NOMO-1 treated with DMSO at 0.1 percent for 48 hours (cell line): ENCODE measurements around the gene CARD10.
A peak's percentile ranks its signal among the peaks of the same experiment; 100 is the strongest.
"Not testable (repeated sequence)": the region's sequence is repeated elsewhere in the genome, so short reads cannot be mapped to it uniquely, and the experiment has no call there.

Experiments
- DNase-seq: peaks from one replicate; lab custom pipeline; 2025; ENCODE audit not compliant: unreplicated experiment; lab: John Stamatoyannopoulos, UW

CARD10 gene

DNA sequence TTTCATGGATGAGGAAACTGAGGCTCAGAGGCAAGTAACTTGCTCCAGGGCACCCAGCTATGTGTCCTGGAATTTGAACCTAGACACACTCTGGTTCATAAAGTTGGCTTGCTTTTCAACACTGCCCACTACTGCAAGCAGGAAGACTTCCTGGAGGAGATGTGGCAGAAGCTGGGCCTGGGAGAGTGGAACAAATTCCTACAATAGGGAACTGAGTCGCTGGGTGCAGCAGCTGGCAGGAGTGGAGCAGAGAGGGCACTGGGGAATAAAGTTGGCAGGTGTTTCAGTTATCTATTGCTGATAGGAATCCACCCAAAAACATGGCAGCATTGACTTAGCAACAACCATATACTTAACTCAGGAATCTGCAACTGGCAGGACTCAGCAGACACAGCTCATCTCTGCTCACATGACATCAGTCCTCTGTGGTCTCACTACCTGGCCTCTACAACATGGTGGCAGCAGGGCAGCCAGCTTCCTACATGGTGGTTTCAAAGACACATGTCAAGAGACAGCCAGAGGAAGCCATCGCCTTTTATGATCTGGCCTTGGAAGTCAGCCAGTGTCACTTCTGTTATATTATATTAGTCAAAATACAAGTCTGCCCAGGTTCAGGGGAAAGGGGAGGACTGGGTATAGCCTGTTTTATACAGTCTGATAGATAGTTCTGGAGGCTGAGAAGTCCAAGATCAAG lies 10.6 kb upstream of the CARD10 start:
- peak; percentile 44 for DNase-seq

DNA sequence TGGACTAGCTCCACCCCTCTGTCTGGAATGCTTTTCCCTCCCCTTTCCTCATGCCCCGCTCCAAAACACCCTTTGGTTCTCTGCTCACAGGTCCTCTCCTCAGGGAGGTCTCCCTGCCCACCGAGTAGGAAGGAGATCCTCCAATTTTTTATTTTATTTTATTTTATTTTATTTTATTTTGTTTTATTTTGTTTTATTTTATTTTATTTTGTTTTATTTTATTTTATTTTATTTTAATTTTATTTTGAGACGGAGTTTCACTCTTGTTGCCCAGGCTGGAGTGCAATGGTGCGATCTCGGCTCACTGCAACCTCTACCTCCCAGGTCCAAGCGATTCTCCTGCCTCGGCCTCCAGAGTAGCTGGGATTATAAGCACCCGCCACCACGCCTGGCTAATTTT lies 8.7 kb upstream of the CARD10 start:
- DNase-seq, result not testable (repeated sequence)

DNA sequence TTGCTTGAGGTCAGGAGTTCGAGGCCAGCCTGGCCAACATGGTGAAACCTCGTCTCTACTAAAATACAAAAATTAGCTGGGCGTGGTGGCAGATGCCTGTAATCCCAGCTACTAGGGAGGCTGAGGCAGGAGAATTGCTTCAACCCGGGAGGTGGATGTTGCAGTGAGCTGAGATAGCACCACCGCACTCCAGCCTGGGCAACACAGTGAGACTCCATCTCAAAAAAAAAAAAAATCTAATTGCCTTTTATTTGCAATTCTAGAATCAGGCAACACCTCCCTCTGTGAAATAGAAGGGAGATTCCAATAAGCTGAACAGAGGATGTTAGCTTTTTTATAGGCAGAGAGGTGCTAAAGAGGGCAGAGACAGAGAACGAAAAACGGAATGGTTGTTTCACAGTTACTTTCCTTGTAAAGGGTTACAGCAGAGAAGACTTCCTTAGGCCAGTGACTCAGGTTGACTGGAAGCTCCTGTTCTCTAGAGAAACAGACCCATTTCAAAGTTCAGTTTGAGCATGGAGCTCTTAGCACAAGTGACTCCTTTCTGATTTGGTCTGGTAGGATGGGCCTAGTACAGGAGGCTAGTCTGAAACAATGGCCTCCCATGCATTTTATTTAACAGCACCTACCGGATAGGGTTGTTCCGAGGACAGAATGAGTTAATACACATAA lies 8.0 kb upstream of the CARD10 start:
- not testable (repeated sequence) for DNase-seq

DNA sequence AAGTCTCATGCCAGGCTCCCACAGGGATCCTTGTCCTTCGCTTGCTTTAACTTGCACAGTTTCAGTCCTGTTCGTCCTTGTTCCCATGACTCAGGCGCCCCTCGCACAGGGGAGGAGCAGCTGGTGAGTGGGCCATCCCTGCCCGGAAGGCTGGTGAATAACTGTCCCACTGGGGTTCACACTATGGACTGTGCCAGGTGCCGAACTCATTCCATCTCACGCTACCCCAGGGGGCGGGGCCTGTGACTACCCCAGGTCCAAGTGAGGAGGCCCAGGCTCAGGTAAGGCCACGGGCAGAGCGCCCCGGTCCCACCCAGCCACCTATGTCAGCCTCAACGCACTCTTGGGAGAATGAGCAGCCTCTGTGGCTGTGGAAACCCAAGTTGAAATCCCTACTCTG lies 7.2 kb upstream of the CARD10 start:
- DNase-seq, result no peak

DNA sequence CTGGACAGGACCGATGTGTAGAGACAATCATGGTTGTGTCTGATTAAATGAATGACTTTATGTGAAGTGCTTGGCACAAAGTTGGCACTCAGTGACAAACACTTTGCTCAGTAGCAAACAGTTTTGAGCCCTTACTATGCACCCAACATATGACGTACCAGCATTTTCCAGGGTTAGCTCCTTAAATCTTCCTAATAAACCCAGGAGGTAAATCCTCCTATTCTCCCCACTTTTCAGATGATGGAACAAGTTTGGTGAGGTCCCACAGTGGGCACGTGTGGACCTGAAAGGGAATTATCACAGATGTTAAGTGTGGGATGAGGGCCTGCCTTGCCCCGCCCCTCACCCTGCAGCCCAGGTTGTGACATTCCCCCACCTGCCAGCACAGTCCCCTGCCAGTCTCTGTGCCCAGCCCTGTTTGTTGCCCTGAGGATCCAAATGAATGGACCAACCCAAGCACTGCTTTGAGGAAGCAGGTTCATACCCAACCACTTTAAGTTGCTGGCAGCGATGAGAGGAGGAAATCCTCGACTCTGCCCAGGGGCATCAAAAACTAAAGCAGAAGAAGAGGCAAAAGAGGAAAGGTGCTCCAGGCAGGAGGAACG lies 6.6 kb upstream of the CARD10 start:
- no peak for DNase-seq

DNA sequence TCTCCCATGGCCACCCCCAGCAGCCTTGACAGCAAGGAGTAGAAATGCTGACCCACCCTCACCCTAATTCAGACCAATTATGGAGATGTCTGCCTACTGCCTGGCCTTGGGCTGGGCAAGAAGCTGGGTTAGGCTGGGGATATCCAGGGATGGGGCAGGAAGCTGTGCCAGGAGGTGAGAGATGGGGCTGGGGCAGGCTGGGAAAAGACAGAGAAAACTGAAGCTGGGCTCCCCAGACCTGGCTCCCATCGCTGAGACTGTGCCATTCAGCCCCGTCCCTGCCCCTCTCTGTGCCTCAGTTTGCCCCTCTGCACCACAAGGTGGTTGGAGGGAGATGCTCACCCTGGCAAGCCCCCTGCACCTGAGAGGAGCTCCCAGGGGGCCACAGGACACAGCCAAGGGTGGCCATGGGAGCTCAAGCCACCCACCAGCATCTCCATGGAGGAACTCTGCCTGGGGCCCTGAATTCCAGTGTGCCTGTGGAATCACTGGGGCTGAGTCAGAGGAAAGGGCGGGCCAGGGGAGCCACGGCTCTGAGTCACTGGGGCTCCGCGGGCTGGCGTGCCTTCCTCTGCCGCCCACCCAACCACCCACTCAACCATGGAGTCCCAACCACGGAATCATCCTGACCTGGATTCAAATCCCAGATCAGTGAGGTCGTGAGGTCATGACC lies 6.0 kb upstream of the CARD10 start:
- no peak for DNase-seq

DNA sequence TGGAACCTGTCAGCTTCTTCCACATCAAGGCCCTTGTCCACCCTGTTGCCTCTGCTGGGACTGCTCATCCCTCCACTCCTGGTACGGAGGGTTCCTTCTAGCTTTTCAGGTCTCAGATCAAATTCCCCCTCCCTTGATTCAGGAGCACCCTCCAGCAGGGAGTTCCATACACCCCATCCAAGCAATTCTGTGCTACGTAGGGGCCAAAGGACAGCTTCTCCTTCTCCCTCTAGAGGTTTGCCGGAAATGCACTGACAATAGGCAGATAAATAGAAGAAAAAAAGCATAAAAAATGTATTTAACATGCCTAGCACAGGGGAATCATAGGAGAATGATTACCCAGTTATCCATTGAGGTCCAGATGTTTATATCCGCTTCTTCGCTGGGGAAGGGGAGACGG lies 3.3 kb upstream of the CARD10 start:
- no peak for DNase-seq

DNA sequence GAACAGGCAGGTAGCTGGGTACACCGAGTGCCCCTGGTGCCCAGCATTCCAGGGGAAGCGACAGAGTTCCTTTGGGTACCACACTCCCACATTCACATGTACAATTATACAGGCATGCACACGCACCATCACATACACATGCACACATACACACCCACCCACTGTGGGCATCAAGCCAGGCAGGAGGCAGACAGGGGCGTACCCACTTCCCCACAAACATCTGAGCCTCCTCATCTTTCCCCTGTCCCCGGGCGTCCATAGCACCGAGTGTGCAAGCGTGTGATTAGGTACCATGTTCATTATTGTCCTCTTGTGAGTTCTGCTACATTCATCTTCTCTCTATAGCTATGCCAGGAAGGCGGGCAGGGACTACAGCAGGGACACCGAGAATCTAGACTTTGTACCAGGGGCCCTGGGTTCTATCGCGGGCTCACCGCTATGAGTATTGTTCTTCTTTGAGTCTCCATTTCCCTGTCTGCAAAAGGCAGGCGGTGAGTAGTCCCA lies 2.1 kb upstream of the CARD10 start:
- DNase-seq, result no peak

DNA sequence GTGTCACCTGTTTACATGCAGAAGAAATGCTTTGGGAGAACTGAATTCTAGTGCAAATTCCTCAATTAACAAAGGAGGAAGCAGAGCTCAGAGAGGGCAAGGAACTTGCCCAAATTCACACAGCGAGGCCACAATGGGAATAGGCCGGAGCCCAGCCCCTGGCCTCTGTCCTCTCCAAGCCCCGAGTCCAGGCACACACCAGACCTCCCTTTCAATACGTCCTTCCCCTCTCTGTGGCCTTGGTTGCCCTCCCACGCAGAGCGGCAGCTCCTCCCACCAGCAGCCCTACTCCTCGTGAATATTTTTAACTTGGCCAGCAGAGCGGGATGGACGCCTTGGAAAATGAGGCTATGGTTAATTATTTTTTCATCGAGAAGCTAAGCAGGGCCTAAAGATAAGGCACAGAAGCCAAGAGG lies 1.6 kb upstream of the CARD10 start:
- no peak for DNase-seq

DNA sequence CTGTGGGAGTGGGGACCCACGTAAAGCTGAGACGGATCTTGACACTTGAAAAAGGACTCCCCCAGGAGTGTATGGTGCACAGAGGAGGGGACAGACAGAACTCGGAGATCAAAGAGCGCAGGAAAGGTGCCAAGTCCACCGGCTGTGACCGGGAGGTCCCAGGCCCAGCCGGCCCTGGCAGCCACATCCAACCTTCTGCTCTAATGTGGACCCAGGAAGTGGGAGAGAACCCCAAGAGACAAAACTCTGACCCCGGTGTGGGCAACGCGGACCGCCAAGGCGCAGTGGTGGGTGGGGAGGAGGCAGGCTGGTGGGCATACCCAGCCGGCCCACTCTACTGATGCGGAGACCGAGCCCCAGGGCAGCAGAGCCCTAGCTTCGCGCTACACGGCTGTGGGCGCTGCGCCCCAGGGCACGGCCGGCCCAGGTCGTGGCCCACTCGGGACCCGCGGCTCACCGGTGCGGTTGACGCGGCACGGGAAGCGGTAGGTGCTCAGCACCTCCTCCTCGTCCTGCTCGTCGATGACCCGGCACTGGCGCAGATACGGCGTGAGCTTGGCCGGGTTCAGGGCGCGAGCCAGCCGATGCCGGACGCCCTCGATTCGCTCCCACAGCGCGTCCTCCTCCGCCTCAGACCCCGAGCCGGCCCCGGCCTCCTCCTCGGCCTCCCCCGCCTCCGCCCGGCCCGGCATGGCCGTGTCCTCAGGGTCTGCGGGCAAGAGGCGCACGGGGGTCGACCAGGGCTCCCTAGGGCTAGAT lies 527 bp downstream of the CARD10 start:
- no peak for DNase-seq

DNA sequence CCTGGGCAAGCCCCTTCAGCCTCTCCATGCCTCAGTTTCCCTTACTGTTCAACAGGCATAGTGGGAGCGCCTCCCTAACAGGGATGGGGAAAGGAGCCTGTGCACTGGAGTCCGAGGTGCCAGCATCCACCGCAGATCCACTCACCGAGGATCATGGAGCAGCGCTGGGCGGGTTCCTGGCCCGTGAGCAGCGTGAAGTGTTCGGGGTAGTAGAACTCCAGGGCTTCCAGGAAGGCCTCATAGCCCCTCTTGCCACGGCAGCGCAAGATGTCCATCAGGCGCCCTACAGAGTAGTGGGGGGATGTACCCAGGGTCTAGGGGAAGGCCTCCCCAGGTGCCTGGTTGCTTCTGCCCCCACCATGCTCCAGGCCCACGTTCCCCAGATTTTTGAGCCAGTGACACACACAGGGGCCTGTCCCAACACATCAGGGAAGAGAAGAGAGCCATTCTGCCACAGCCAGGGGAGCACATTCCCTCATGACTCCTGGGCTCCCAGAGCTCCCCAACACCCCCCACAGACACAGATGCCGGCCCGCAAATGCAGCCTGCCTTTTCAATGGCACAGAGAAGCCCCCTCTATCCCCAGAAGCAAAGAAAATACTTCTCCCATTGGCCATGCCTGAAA lies 1.3 kb downstream of the CARD10 start:
- no peak for DNase-seq

DNA sequence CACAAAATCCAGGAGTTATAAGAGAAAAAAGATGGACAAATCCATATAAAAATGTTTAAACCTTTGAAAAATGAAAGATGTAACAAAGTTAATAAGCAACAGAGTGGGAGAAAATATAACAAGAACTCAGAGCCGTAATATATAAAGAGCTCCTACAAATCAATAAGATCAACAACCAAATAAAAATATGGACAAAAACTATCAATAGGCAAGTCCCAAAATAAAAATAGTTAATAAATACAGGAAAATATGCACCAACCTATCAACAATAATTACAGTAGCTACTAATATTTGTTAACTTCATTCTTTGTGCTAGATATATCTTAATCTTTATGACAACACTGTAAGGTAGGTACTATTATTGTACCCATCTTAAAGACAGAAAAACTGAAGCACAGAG lies 2.8 kb downstream of the CARD10 start:
- DNase-seq, result no peak

DNA sequence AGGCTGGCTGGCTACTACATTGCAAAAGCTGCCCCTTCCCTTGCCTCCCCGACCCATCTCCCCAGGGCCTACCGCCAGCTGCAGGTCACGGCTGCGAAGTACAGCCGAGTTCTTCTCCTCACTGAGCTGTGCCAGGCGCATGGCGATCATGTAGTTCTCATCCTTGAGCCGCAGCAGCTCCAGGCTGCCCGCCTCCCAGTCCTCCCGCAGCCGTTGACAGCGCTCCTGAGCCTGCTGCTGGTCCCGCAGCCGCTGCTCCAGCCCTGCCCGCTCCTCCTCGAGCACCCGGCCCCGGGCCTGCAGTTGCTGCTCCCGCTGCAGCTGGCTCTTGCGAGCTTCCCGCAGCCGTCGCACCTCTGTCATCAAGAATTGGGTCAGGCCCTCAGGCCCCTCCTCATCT lies 3.3 kb downstream of the CARD10 start:
- DNase-seq, result no peak

DNA sequence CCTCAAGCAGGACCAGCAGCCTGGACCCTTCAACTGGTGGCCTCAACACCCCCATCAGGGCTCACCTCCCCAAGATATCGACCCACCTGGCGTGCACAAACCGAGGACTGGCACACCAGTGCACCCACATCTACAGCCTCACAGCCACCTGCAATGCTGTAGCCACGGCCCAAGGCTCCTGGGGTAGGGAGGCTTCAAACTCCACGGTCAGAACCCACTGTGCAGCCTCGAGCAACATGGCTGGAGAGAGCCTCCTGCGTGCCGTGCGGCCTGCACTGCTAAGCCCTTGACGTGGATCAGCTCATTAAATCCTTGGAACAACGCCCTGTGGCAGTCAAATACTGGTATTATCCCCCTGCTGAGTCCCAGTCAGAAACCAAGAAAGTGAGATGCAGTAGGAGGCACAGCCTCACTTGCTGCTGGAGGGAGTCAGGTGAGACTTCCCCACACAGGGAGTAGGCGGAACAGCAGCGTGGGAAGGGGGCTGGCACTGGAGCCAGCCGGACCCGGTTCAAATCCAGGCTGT lies 4.6 kb downstream of the CARD10 start:
- no peak for DNase-seq

DNA sequence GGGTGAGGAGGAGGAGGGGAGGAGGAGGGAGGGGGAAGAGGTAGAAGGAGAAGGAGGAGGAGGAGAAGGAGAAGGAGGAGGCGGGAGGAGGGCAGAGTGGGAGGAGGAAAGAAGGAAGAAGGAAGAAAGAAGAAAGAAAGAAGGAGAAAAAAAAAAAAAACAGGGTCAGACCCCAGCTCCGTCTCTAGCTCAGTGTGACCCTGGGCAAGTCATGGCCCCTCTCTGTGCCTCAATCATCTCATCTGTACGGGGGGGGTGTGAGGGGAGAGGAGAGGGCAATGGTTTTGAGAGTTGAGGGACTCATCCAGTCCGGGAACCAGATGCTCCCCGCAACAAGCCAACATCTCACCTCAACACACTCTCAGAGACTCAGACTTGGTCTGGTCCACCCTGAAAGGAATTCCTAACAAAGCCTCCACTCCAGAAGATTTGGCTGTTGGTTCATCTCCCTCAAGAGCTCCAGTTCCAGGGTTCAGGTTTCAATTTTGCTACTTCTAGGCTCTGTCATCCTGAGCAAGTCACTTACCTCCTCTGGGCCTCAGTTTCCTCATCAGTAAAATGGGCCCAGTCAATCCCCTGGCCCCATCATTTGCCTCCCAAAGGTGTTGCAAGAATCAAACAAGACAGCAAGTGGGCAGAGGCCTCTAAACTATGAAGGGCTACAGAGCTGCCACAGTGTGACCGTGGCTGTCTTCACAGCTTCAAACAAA lies 7.7 kb downstream of the CARD10 start:
- DNase-seq, result no peak

DNA sequence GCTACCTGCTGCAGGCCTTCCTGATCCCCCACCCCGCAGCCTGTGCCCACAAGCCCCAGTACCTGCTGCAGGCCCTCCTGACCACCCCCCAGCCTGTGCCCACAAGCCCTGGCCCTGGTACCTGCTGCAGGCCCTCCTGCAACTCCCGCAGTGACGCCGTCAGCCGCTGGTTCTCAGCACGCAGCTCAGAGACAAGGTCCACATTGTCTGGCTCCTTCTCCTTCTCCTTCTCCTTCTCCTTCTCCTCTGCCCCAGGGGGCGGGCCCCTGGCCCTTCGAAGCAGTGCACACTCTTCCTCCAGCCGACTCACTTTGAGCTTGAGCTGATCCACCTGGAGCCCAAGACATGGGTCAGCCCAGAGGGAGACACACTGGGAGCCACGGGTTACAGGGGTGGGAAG lies 9.1 kb downstream of the CARD10 start:
- DNase-seq, result no peak

DNA sequence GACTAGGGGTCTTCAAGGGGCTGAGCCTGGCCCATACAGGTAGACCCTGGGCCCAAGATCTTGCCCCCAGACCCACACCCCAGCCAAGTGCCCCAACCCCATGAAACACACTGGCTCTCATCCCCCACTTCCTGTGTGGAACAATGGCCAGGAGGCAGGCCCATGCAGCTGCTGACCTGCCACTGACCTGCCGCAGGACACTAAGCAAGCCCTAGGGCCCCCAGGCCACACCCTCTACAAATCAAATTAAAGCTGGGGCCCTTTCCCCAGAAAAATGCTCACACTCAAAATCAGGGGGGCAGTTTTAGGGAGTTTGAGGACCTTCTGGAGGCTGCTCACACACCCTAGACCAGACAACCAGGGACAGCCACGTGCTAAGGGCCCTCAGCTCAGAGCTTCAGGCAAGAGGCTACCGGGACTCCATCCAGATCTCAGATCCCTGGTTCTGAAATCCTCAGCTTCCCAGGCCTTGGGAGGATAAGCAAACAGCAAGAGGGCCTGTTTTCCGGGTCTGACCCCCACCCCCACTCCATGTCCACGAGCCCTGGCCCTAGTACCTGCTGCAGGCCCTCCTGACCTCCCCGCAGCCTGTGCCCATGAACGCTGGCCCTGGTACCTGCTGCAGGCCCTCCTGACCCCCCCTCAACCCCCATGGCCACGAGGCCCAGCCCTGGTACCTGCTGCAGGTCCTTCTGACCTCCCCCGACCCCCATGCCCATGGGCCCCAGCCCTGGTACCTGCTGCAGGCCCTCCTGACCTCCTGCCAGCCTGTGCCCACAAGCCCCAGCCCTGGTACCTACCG lies 10.0 kb downstream of the CARD10 start:
- DNase-seq, result no peak

DNA sequence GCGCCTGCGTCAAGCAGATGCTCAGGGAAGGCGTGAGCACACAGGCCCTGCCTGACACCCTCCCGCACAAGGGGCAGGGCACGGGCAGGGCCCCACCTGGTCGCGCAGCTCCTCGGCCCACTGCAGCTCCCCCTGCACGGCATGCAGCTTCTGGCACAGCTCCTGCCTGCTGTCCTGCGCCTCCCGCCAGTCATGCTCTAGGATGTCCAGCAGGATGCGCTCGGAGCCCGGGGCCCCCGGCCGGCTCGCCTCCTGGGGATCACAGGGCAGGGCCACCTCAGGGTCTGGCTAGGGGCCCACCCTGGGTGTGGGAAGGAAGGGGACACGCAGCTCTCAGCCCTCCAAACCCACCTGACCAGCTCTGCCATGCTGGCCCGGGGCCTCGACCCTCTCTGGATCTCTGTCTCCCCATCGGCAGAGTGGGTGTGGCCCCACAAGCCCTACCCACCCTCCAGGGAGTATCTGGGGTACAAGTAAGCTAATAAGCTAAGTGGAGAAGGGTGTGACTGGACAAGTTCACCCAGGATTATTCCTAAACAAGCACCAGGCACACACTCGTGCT lies 10.7 kb downstream of the CARD10 start:
- DNase-seq, result no peak

DNA sequence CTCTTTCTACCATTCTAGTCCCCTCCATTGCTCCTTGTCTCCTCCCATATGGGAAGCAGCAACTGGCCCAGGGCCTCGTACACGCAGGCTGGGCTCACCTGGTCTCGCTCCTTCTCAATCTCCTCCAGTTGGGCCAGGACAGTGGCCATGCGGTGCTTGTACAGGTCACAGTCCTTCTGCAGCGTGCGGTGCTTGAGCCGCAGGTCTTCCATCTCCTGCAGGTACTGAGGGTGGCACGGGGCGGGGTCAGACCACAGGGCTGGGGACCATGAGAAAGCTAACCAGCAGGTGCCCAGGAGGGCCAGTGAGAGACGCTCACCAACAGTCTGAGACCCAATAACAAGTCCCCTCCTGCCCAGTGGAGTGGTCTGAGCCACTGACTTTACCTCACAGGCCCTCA lies 11.5 kb downstream of the CARD10 start:
- DNase-seq, result no peak
